HG02981 (cell line): ENCODE results near the gene RRAS2.
"Not testable (repeated sequence)": the region's sequence is repeated elsewhere in the genome, so short reads cannot be mapped to it uniquely, and the experiment has no call there.

Experiments
- ATAC-seq: cut with Tn5 transposase; IDR thresholded peaks from one replicate; pipeline ENCODE4 v1.9.1; 2021; ENCODE audit warnings: mild to moderate bottlenecking, moderate library complexity; ENCODE audit not compliant: unreplicated experiment

Gene RRAS2

DNA sequence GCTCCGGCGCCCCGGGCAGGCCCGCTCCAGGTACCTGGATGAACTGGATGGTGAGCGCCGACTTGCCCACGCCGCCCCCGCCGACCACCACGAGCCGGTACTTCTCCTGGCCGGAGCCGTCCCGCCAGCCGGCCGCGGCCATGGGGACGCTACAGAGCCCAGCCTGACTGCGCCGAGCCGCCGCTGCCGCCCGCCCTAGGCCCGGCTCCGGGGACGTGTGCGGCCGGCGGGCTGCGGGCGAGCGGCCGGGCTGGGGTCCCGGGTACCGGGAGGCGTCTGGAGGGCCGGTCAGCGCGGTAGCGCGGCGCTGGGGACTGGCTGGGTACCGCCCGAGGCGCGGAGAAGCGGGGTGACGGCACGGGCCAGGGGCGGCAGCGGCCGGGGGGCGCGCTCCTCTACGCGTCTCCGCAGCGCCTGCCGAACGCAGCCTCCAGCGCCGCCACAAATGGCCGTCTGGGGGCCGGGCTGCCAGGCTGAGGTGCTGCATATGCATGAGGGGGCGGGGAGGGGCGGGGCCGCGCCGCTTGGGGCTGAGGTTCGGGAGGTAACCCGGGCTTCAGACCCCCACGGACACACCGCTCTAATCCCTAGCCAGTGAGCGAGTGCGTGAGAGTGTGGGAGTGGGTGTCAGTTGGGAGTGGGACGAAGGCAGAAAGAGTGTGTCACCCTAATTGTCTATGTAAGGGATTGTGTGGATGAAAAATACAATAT lies at the start of gene RRAS2:
RRAS2 (minus strand) TSS at position 455 of the 711 bp plus-strand sequence; CDS start at position 142, 313 bp downstream.
- peak; percentile 89 for ATAC-seq

DNA sequence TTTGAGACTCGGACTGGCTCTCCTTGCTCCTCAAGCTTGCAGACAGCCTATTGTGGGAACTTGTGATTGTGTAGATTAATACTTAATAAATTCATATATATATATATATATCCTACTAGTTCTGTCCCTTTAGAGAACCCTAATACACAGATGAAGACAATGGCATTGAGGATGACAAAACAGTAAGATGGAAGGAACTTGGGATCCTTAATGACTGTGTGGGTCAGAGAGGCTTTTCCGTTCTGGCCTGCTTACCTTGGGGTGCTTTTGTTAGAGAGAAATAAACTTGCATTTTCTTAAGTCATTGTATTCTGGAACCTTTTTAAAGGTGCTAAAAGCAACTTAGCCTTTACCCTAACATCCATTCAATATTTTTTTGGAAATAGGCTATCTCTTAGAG lies 49.6 kb upstream of the RRAS2 start:
- ATAC-seq, result no peak

DNA sequence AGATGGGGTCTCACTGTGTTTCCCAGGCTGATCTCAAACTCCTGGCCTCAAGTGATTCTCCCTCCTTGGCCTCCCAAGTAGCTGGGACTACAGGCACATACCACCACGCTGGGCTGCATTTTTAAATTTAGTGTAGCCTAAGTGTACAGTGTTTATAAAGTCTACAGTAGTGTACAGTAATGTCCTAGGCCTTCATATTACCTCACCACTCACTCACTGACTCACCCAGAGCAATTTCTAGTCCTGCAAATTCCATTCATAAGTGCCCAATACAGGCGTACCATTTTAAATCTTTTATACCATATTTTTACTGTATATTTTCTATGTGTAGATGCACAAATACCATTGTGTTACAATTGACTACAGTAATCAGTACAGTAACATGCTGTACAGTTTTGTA lies 47.1 kb upstream of the RRAS2 start:
- ATAC-seq, result not testable (repeated sequence)

DNA sequence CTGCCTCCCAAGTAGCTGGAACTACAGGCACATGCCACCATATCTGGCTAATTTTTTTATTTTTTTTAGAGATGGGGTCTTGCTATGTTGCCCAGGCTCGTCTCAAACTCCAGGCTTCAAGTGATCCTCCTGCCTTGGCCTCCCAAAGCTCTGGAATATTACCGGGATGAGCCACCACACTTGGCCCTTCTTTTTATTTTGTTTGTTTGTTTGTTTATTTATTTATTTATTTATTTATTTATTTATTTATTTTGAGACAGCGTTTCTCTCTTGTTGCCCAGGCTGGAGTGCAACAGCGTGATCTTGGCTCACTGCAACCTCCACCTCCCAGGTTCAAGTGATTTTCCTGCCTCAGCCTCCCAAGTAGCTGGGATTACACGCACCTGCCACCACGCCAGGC lies 44.5 kb upstream of the RRAS2 start:
- not testable (repeated sequence) for ATAC-seq

DNA sequence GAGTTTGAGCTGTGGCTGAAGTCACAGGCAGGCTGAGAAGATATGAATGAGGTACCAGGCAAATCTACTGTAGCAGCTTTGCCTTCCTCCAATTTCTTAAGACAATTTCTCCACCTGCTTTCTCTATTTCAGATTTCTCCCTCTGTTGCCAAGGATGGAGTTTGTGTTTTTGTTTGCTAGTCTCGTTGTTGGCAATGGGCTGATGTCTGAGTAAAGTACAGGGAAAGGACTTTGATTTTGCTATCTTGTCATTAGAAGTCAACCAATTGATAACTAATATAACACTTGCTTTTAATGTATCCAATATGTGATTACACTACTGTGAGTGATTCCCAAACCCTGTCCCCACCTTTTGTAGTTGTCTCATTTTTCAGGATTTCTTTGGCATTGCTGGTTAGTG lies 40.1 kb upstream of the RRAS2 start:
- no peak for ATAC-seq

DNA sequence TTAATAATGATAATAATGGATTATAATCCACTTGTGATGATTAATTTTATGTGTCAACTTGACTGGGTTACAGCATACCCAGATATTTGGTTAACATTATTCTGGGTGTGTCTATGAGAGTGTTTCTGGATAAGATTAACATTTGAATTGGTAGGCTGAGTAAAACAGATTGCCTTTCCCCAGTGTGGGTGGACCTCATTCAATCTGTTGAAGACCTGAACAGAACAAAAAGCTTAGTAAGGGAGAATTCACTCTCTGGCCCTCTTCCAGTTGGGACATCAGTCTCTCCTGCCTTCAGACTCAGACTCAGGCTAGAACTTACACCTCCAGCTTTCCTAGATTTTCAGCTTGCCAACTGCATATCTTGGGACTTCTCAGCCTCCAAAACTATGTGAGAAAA lies 37.3 kb upstream of the RRAS2 start:
- no peak for ATAC-seq

DNA sequence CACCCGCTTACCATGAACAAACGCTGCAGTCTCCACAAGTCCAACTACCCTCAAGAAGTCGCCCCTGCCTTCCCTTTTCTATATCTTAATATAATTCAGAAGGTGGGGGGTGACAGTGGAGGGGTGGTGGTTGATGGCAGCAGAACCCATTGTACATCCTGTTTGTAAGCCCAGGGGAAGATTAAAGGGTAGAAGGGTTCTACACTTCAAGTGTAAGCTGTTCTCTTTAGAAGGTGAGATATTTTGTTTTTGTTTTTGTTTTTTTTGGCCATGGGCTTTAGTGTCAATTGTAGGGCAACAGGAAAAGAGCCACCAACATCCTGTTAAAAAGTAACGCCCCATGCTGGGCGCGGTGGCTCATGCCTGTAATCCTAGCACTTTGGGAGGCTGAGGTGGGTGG lies 34.9 kb upstream of the RRAS2 start:
- no peak for ATAC-seq

DNA sequence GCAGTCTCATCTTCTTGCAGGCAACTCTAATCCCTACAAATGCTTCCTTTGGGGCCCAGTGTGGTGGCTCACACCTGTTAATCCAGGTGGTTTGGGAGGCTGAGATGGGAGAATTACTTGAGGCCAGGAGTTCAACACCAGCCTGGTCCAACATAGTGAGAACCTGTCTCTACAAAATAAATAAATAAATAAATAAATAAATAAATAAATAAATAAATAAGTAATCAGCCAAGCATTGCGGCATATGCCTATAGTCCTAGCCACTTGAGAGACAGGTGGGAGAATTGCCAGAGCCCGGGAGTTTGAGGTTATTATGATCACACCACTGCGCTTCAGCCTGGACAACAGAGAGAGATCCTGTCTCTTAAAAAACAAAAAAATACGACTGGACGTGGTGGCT lies 34.1 kb upstream of the RRAS2 start:
- no peak for ATAC-seq

DNA sequence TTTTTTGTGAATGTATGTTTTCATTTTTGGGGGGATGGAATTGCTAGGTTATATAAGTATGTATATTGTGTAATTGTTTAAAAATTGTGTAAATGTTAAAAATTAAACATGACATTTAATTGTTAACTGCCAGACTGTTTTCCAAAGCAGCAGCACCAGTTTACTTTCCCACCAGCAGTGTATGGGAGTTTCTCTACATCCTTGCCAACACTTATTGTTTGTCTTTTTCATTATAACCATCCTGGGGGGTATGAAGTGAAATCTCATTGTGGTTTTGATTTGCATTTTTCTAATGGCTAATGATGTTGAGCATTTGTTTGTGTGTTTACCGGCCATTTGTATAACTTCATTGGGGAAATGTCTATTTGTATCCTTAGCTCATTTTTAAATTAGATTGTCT lies 31.7 kb upstream of the RRAS2 start:
- ATAC-seq, result no peak

DNA sequence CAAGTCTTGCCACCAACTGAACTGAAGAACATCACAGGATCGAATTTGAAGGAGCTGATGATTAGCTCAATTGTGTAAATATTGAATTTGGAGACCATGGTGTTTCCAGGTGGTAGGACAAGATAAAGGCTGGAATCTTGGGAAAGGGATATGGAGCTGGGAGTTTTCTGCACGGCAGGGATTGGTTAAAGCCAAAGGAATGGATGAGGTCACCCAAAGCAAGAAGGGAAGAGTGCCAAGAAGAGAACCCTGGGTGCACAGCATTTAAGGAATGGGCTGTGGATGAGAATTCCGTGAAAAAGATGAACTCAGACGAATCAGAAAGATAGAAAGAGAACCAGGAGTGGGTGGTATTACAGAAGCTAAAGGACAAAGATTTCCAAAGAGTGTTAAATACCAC lies 29.4 kb upstream of the RRAS2 start:
- ATAC-seq, result no peak

DNA sequence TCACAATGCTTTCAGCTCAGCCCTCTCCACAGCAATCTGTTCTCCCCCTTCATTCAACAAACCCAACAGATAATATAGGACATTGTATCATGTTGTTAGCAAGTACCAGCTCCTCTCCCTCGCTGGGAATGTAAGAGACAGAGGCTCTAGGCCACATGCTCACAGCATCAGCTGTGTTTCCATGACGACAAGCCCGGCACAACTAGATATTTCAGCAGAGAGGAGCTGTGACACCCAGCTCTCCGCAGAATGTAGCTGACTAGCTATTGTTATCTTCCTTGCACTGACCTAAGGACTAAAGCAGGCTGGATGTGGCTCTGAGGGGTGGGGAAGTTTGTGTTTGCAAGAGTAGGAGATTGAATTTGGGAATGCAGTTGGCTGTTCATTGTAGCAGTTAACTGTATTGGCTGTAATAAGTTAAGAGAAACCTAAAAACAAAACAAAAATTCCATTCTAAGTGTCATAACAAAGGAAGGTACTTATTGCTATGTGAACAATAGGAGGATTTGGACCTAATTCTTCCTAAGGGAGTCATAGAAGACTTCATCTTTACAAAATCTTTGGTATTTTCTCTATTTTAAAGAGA lies 28.0 kb upstream of the RRAS2 start:
- no peak for ATAC-seq

DNA sequence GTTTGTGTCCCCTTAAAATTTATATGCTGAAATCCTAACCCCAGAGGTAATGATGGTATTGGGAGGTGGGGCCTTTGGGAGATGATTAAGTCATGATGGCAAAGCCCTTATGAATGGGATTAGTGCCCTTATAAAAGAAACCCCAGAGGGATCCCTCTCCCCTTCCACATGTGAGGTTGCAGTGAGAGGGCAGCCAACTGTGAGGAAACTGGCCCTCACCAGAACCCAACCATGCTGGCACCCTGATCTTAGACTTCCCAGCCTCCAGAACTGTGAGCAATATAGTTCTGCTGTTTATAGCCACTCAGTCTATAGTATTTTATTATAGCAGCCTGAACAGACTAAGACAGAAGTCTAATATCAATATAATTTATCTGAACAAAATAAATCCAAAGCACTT lies 27.1 kb upstream of the RRAS2 start:
- ATAC-seq, result no peak

DNA sequence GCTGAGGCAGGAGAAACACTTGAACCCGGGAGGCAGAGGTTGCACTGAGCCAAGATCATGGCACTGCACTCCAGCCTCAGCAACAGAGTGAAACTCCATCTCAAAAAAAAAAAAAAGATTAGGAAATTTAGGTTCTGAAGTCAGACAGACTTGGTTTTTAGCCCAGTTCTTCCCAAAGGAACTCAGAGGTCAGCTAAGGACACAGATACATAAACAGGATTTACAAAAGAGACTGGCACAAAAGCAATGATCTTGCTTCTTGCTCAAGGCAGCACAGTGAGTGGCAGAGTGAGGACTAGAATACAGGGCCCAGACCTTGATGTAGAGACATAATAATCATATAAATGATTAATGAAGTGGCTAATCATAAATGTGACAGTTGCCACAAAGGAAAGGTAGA lies 25.4 kb upstream of the RRAS2 start:
- no peak for ATAC-seq

DNA sequence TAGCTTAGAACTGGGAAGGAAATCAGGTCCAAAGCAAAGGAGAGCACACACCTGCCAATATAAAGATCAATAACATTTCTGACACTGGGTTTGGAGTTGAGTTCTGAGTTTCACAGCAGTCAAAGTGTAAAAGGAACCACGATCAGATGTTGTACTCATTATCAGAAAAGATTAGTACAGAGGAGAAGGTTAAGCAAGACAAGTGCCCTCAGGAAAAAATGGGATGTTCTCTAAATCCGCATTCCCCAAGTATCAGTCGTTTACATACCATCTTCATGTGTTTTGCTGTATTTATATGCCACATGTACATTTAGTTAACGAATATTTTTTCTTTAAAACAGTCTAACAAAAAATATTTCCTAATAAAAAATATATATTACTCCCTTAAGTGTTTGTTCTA lies 23.0 kb upstream of the RRAS2 start:
- no peak for ATAC-seq

DNA sequence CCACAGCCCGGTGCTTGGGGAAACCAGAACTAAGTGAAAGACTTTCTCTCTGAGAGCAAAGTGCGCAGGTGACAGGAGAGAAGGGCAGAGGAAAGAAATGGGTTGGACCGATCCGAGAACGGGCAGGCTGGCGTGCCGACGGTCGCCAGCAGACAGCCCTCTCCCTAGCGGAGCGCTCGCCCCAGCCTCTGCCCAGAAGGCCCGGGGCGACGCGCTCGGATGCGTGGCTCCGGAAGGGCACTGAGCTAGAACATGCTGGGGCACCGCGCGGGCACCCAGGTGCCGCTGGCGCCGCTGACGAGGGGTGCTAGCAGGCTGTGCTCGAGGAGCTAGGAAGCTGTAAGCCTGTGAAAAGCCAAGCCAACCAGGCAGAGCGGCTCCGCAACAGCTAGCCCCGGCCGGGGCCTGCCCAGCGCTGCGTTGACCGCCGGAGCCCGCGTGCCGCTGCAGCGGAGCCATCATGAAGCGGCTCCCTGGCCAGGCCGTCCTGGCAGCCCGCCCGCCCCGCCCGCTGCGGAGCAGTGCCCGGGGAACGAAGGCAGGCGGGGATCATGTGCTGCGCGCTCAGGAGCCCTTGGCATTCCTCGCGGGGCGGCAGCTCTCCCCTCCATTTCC lies 22.1 kb upstream of the RRAS2 start:
- ATAC-seq, result peak; percentile 73

DNA sequence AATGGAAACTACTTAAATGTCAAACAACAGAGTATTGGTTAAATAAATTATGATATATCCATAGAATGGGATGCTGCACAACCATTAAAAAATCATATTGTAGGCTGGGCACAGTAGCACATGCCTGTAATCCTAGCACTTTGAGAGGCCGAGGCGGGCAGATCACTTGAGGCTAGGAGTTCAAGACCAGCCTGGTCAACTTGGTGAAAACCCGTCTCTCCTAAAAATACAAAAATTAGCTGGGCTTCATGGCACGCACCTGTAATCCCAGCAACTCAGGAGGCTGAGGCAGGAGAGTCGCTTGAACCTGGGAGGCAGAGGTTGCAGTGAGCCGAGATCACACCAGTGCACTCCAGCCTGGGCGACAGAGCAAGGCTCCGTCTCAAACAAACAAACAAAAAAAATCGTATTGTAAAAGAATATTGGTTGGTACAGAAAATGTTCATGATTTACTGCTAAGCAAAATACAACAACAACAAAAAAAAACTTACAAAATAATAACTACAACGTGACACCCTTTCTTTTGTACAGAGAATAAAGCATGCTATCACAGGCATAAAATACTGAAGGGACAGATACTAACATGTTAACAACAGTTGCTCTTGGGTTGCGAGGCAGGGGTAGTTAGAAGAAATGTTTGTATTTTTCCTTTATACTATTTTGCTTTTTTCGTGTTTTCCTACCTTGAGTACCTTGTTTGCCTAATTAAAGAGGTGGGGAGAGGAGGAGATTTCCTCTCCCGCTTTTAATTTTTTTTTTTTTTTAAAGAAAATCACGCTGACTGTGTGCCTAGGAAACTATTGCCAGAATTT lies 21.3 kb upstream of the RRAS2 start:
- ATAC-seq, result no peak

DNA sequence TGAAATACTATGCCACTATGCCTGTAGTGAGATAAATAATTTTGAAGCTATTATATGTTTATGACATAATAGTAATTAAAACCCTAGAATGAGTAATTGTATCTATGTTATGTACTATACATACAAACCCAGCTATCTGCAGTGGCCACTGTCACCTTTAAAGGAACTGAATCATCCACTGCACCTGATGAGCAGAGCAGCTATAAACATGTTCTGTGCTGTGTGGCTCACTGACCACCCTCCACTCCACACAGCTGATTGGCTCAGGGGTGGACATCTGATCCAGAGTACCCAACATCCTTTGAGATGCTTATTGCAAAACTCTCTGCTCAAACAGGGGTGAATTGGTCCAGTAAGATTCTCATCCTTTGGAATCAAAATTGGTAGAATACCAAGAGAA lies 19.2 kb upstream of the RRAS2 start:
- ATAC-seq, result no peak

DNA sequence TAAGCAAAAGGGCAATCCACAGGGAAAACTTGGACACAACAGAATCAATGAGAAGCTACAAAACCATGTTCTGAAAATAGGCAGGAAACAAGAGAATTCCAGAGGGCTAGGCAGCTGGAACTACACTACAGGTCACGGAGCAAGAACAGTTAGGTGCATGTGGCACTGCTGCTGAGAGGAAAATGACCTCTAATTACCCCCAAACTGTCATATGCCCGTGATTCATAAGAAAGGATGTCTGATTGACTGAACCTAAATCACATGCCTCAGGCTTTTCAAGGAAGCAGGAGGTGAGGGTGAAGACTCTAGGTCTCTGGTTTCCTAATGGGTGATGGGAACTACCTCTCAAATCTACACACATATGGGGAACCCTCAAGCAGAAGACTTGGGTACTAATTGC lies 17.9 kb upstream of the RRAS2 start:
- no peak for ATAC-seq

DNA sequence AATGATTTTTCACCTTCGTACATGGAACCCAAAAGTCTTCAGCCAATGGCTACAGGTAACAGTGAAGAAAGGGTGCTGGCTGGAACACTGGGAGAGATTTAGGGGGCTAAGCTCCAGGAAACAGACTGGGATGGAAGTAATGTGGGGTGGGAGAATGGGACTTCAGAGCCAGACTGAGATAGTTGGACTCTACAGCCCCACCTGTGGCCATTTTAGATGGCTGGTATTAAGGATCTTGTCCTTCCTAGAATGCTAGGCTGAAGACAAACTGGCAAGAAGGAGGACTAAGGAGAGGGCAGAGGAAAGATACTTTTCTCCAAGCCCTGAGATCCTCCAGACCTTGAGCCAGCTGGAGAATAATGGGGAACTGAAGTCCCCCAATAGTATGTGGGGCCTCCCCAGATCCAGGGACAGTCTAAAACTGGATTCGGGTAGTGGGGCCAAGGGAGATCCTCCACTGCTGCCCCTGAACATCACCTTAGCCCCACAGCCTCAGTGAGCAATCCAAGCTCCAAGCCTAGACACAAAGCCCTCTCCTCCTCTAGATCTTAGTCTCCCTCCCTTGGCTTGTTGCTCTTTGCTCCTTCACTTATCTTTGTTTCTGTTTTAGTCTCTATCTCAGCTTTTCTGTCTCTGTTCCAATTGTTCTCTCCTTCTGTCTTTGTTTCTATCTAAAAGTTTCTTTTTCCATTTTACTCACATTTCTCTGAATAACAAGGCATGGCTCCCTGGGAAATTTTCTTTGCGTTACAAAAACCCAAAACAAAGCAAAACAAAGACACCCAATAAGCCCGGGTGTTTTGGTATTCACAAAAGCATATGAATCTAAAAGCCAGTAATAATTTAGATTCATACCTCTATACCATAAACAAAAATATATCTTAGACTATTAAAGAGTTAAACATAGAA lies 16.2 kb upstream of the RRAS2 start:
- ATAC-seq, result no peak

DNA sequence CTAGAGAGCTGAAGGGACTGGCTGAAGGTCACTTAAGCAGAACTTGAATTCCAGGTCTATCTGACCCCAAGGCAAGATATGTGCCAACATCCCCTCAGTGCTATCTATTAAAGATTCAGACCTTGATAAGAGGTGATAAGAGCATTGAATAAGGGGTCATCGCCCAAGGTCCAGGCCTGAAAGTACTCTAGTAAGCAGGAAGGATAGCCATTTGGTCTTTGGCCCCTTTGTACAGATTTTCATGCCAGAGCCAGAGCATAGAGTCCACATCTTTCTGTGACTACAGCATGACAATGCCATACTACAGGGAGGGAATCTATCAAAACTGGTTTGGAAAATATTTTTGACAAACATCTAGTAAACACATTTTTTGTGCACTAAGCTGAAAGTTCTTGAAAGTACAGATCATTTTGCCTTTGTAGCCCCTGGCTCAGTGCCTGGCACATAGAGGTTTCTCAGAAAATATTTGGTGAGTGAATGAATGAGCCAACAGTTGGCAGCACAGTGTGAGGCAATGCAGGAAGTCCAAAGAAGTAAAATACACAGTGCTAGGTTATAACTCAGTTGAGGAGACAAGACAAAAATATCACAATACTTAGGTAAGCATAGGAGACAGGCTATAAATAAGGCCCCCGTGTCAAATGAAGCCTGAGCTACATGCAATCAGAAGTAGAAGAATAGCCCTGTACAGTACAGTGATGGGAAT lies 15.1 kb upstream of the RRAS2 start:
- no peak for ATAC-seq
